ENCODE results near the gene ZNF143.

GRCh38 chr11:9462806-9463537 is 2.2 kb downstream of the ZNF143 start:
- no peak for TF ChIP-seq SP1 (CRISPR knock-in tag; conservative IDR thresholded peaks at IDR 0.05)
- no peak for TF ChIP-seq CTCF (IDR thresholded peaks at IDR 0.05)
- TF ChIP-seq KAT7 (CRISPR knock-in tag; IDR thresholded peaks at IDR 0.05; ENCODE audit: borderline replicate concordance), result no peak
- TF ChIP-seq IRF2 (CRISPR knock-in tag; IDR thresholded peaks at IDR 0.05; ENCODE audit: borderline replicate concordance, low read depth), result no peak
- TF ChIP-seq TP53 (CRISPR knock-in tag; IDR thresholded peaks at IDR 0.05), result no peak
- no peak for TF ChIP-seq GABPB1 (CRISPR knock-in tag; IDR thresholded peaks at IDR 0.05)
- TF ChIP-seq MAX (CRISPR knock-in tag; IDR thresholded peaks at IDR 0.05), result no peak
- no peak for TF ChIP-seq ATF2 (CRISPR knock-in tag; IDR thresholded peaks at IDR 0.05; ENCODE audit: borderline replicate concordance, low read depth)
- TF ChIP-seq RORB (CRISPR knock-in tag; IDR thresholded peaks at IDR 0.05), result no peak
- TF ChIP-seq ETV6 (CRISPR knock-in tag; IDR thresholded peaks at IDR 0.05), result no peak
- no peak for TF ChIP-seq FOXJ3 (CRISPR knock-in tag; IDR thresholded peaks at IDR 0.05; ENCODE audit: borderline replicate concordance)
- no peak for TF ChIP-seq HMGXB4 (CRISPR knock-in tag; IDR thresholded peaks at IDR 0.05)

Measured in WTC11 (cell line).